Ascending aorta (tissue), 2 donors: ENCODE results near the gene SDK1. TPM values are rescaled to one million over a fixed set of nuclear protein-coding genes. Genes with fewer than 3 reads are reported as not detected.

ENCODE experiments used
- DNase-seq, 2 donors: peaks; one replicate each; pipeline ENCODE4 v3.0.0-alpha.2; 2019; ENCODE audit warnings: low spot score in 2 of 2
- H3K27ac ChIP-seq, 2 donors: fragments of 200-600 bp; sonication (generic); one replicate each; pipeline ENCODE4 v1.5.1; 2016 to 2017; ENCODE audit warnings: mild to moderate bottlenecking in 1 of 2
- H3K27me3 ChIP-seq: fragments of 200-600 bp; sonication (generic); one replicate; pipeline ENCODE4 v1.5.1; 2017
- H3K36me3 ChIP-seq, 2 donors: fragments of 200-600 bp; sonication (generic); one replicate each; pipeline ENCODE4 v1.5.1; 2016
- H3K4me1 ChIP-seq, 2 donors: fragments of 200-600 bp; sonication (generic); one replicate each; pipeline ENCODE4 v1.5.1; 2016 to 2017; ENCODE audit warnings: mild to moderate bottlenecking in 1 of 2
- H3K4me3 ChIP-seq, 2 donors: fragments of 200-600 bp; sonication (generic); one replicate each; pipeline ENCODE4 v1.5.1; 2016 to 2017; ENCODE audit warnings: mild to moderate bottlenecking in 1 of 2
- H3K9me3 ChIP-seq, 2 donors: fragments of 200-600 bp; sonication (generic); one replicate each; pipeline ENCODE4 v1.5.1; 2016
- intact Hi-C: fragments of 100-400 bp; cut with DNase I; formaldehyde crosslinking; loops from one replicate; pipeline ENCODE4 v1.15.1; 2023
- total RNA-seq: library from RNA; depleted of rRNA; stranded (reverse); fragments of >200 nt; gene quantifications from one replicate; pipeline ENCODE4 v1.1.0, GENCODE V29; 2016
- TF ChIP-seq, protein P1 (sequence below), 3 experiments: fragments of 200-600 bp in 2 of 3; fragments of 450-650 bp in 1 of 3; sonication (generic) in 2 of 3; IDR thresholded peaks; one replicate each; pipeline ENCODE4 v1.5.1; 2016 to 2019; ENCODE audit warnings: antibody characterized with exemption in 3 of 3, mild to moderate bottlenecking in 1 of 3, moderate library complexity in 1 of 3

Gene SDK1
- total RNA-seq, 1 donor from 2014 or later, result 13.3 TPM

DNA sequence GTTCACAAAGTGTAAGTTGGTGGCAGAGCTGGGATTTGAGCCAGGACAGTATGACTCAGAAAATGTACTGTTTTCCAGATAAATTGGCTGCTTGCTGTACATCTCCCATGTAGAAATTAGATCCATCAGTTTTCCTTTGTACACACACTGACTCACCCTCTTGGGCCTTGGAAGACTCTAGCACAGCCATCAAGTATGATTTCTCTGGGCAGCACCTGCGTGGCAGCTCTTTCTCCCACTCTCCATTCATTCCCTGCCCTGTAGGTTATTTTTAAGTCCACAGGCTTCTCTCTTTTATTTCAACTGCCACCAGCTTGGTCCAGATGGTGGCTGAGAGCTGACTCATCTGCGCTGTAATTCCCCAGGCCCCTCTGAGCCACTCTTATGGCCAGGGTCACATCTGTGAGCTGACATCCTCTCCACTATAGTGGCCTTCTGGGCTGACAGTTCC is 28.3 kb upstream of the SDK1 start:
- Histone ChIP-seq H3K9me3 (no peaks in the 10 kb centered on the region), H3K36me3 (no peaks in the 10 kb centered on the region), H3K4me3 (no peak overlapping the region), H3K27ac (no peak overlapping the region), H3K4me1 (no peaks in the 10 kb centered on the region), H3K27me3 (no peaks in the 10 kb centered on the region)
- DNase-seq, result no peak
- TF ChIP-seq, protein P1, sequence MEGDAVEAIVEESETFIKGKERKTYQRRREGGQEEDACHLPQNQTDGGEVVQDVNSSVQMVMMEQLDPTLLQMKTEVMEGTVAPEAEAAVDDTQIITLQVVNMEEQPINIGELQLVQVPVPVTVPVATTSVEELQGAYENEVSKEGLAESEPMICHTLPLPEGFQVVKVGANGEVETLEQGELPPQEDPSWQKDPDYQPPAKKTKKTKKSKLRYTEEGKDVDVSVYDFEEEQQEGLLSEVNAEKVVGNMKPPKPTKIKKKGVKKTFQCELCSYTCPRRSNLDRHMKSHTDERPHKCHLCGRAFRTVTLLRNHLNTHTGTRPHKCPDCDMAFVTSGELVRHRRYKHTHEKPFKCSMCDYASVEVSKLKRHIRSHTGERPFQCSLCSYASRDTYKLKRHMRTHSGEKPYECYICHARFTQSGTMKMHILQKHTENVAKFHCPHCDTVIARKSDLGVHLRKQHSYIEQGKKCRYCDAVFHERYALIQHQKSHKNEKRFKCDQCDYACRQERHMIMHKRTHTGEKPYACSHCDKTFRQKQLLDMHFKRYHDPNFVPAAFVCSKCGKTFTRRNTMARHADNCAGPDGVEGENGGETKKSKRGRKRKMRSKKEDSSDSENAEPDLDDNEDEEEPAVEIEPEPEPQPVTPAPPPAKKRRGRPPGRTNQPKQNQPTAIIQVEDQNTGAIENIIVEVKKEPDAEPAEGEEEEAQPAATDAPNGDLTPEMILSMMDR (IDR thresholded peaks at IDR 0.05), result no peak
- intact Hi-C loops, result no loop called here

DNA sequence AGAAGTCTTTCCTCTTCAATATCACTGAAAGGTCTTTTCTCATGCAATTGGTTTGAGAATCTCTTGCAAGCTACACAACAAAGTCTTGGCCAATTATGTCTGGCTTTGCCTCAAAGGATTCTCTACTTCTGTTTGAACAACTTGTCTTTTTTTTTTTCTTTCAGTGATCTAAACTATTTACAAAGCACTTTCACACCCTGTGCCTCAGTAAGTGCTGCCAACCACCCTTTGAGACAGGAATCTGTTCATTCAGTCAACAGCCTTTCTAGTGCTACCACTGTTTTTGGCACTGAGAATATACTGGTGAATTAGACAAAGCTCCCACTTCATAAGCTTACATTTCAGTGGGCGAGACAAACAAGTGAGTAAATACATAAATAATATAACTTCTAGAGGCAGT is 26.9 kb upstream of the SDK1 start:
- no peaks in the 10 kb centered on the region for H3K4me1 ChIP-seq
- H3K36me3 ChIP-seq, result no peaks in the 10 kb centered on the region
- intact Hi-C loops, result no loop called here
- H3K27me3 ChIP-seq, result no peaks in the 10 kb centered on the region
- H3K4me3 ChIP-seq, result no peak overlapping the region
- H3K27ac ChIP-seq, result no peak overlapping the region
- DNase-seq, result no peak
- TF ChIP-seq, protein P1 (IDR thresholded peaks at IDR 0.05), result no peak
- H3K9me3 ChIP-seq, result no peaks in the 10 kb centered on the region

DNA sequence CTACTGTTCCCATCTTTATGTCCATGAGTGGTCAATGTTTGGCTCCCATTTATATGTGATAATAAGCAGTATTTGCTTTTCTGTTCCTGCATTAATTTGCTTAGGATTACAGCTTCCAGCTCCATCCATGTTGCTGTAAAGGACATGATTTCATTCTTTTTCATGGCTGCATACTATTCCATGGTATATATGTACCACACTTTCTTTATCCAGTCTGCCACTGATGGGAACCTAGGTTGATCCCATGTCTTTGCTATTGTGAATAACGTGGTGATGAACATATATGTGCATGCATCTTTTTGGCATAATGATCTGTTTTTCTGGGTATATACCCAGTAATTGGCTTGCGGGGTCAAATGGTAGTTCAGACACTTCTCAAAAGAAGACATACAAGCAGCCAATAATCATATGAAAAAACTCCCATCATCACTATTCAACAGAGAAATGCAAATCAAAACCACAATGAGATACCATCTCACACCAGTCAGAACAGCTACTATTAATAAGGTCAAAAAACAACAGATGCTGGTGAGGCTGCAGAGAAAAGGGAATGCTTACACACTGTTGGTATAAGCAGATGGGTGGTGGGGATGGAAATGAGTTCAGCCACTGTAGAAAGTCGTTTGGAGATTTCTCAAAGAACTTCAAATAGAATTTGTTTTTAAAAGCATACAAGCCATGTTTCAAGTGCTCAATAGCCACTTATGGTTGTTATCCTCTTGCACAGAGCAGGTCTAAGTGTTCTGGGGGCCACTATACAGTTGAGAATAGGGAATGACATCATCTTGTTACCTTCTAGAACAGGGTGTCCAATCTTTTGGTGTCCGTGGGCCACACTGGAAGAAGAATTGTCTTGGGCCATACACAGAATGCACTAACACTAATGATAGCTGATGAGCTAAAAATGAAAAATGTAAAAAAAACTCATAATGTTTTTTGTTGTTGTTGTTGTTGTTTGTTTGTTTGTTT is 23.2 kb upstream of the SDK1 start:
- DNase-seq, result no peak
- H3K4me1 ChIP-seq, result peaks cover 0 to 16% of the 10 kb centered on the region in 2 donors
- TF ChIP-seq, protein P1 (IDR thresholded peaks at IDR 0.05), result no peak
- no peaks in the 10 kb centered on the region for H3K27me3 ChIP-seq
- no peaks in the 10 kb centered on the region for H3K36me3 ChIP-seq
- H3K4me3 ChIP-seq, result no peak overlapping the region
- no peak overlapping the region for H3K27ac ChIP-seq
- no peaks in the 10 kb centered on the region for H3K9me3 ChIP-seq
- intact Hi-C loops, result no loop called here

GRCh38 chr7:3279147-3279818 is 21.8 kb upstream of the SDK1 start:
- TF ChIP-seq, protein P1 (IDR thresholded peaks at IDR 0.05), result no peak
- no peak for DNase-seq
- H3K36me3 ChIP-seq, result no peaks in the 10 kb centered on the region
- H3K4me3 ChIP-seq, result no peak overlapping the region
- H3K9me3 ChIP-seq, result no peaks in the 10 kb centered on the region
- no peaks in the 10 kb centered on the region for H3K27me3 ChIP-seq
- H3K4me1 ChIP-seq, result peaks cover 0 to 16% of the 10 kb centered on the region in 2 donors
- intact Hi-C loops, result no loop called here
- H3K27ac ChIP-seq, result peak overlapping the region; percentile 4 to 74

- H3K36me3 ChIP-seq, result no peaks in the 10 kb centered on the region
- H3K9me3 ChIP-seq, result no peaks in the 10 kb centered on the region
- H3K27ac ChIP-seq, result peak overlapping the region; percentile 74 to 75
- TF ChIP-seq, protein P1 (IDR thresholded peaks at IDR 0.05), result no peak
- no peak for DNase-seq
- no peaks in the 10 kb centered on the region for H3K27me3 ChIP-seq
- intact Hi-C loops, result no loop called here
- peaks cover 0 to 16% of the 10 kb centered on the region in 2 donors for H3K4me1 ChIP-seq
- H3K4me3 ChIP-seq, result no peak overlapping the region
Measured at GRCh38 chr7:3280445-3280844, 20.6 kb upstream of the SDK1 start.
